Measurements from ENCODE around the gene DDX55.

DDX55 gene

DNA sequence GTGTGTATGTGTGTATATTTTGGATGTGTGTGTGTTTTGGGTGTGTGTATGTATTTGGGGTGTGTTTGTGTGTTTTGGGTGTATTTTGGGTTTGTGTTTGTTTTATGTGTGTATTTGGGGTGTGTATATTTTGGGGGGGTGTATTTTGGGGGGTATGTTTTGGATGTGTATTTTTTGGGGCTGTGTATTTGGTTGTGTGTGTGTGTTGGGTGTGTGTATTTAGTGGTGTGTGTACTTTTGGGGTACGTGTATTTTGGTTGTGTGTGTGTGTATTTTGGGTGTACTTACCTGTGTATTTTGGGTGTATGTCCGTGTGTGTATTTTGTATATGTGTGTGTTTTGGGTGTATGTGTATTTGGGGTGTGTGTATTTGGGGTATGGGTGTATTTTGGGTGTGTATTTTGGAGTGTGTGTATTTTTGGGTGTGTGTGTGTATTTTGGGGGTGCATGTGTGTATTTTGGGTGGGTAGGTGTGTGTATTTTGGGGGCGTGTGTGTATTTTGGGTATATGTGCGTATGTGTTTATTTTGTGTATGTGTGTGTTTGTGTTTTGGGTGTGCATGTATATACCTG is 52.3 kb downstream of the DDX55 start:
- no peak overlapping the region for H3K4me3 ChIP-seq (ENCODE audit: low read depth, low read length)
- TF ChIP-seq, protein P1, sequence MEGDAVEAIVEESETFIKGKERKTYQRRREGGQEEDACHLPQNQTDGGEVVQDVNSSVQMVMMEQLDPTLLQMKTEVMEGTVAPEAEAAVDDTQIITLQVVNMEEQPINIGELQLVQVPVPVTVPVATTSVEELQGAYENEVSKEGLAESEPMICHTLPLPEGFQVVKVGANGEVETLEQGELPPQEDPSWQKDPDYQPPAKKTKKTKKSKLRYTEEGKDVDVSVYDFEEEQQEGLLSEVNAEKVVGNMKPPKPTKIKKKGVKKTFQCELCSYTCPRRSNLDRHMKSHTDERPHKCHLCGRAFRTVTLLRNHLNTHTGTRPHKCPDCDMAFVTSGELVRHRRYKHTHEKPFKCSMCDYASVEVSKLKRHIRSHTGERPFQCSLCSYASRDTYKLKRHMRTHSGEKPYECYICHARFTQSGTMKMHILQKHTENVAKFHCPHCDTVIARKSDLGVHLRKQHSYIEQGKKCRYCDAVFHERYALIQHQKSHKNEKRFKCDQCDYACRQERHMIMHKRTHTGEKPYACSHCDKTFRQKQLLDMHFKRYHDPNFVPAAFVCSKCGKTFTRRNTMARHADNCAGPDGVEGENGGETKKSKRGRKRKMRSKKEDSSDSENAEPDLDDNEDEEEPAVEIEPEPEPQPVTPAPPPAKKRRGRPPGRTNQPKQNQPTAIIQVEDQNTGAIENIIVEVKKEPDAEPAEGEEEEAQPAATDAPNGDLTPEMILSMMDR (IDR thresholded peaks at IDR 0.05; ENCODE audit: low read depth, low read length, missing control alignments): no peak
- DNase-seq (ENCODE audit: low read depth): no peak

DNA sequence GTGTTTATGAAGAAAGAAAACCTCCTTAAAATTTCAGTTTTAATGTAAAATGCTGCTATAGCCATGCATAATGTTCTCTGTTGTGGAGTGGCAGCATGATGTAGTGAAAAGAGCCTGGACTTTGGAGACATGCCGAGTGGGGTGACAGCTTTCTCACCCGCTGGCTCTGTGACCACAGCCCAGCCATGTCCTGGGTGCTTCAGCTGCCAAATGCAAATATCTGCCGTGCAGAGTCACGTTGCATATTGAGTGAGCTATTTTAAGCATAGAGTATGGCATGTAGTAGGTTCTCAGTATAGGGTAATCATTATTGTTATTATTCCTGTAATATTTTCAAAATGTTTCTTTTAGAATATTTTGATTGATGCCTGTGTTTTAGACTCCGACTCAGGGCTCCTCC is 53.5 kb downstream of the DDX55 start:
- no peak overlapping the region for H3K4me3 ChIP-seq (ENCODE audit: low read depth, low read length)
- DNase-seq (ENCODE audit: low read depth): peak; percentile 21
- TF ChIP-seq, protein P1 (IDR thresholded peaks at IDR 0.05; ENCODE audit: low read depth, low read length, missing control alignments): no peak

DNA sequence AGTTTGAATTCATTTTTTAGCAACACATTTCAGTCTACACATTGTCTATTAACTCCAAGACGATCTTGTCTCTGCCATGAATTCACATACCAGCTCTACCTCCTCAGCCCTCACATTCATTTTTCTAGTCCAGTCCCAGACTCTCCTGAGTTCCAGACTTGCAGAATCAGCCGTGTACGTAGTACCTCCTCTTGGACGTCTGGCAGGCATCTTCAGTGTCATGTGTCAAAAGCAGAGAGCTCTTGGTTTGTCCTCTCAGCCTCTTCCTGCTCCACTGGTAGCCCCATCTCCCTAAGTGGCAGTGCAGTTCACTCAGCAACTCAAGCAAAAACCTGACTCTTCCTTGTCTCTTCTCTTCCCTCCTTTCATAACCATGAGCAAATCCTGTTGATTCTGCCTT is 54.5 kb downstream of the DDX55 start:
- no peak for DNase-seq (ENCODE audit: low read depth)
- TF ChIP-seq, protein P1 (IDR thresholded peaks at IDR 0.05; ENCODE audit: low read depth, low read length, missing control alignments): no peak
- no peak overlapping the region for H3K4me3 ChIP-seq (ENCODE audit: low read depth, low read length)

- TF ChIP-seq, protein P1 (IDR thresholded peaks at IDR 0.05; ENCODE audit: low read depth, low read length, missing control alignments): no peak
- no peak overlapping the region for H3K4me3 ChIP-seq (ENCODE audit: low read depth, low read length)
- DNase-seq (ENCODE audit: low read depth): no peak
These were observed 55.3 kb downstream of the DDX55 start for GRCh38 chr12:123657211-123657610.

- no peak overlapping the region for H3K4me3 ChIP-seq (ENCODE audit: low read depth, low read length)
- no peak for DNase-seq (ENCODE audit: low read depth)
- TF ChIP-seq, protein P1 (IDR thresholded peaks at IDR 0.05; ENCODE audit: low read depth, low read length, missing control alignments): no peak
These were observed 58.3 kb downstream of the DDX55 start for GRCh38 chr12:123659996-123660727.

GRCh38 chr12:123667771-123668170 is 65.9 kb downstream of the DDX55 start:
- no peak overlapping the region for H3K4me3 ChIP-seq (ENCODE audit: low read depth, low read length)
- no peak for DNase-seq (ENCODE audit: low read depth)
- TF ChIP-seq, protein P1 (IDR thresholded peaks at IDR 0.05; ENCODE audit: low read depth, low read length, missing control alignments): no peak
